WTC11 (cell line): ENCODE measurements around the gene SPACDR. TPM values are rescaled to one million over a fixed set of nuclear protein-coding genes. Genes with fewer than 3 reads are reported as not detected.

Experiments used
- ATAC-seq: fragments of 200-7000 bp; cut with Tn5 transposase; 2 replicates; pipeline ENCODE4 v1.10.0; 2021; ENCODE audit warnings: mild to moderate bottlenecking, moderate library complexity
- CTCF ChIA-PET: fragments of 300-600 bp; sonication (Branson Sonifier 250); formaldehyde crosslinking; loops from one replicate; lab custom pipeline; 2021; ENCODE audit warnings: antibody characterized with exemption; lab: Charles Lee
- POLR2A ChIA-PET: fragments of 350-600 bp; sonication (Branson Sonifier 250); formaldehyde crosslinking; loops from one replicate; lab custom pipeline; 2021; ENCODE audit warnings: antibody characterized with exemption; lab: Charles Lee
- DNase-seq: peaks from one replicate; pipeline ENCODE4 v3.0.0; 2021; ENCODE audit warnings: low spot score
- H3K27ac Mint-ChIP-seq: 2 replicates; pipeline ENCODE4 v1.8.0; 2021; ENCODE audit warnings: mixed read lengths
- H3K27me3 Mint-ChIP-seq: 2 replicates; pipeline ENCODE4 v1.8.0; 2021; ENCODE audit warnings: low read depth, mild to moderate bottlenecking, moderate library complexity, mixed read lengths
- H3K36me3 Mint-ChIP-seq: 2 replicates; pipeline ENCODE4 v1.8.0; 2021; ENCODE audit warnings: mixed read lengths
- H3K4me1 Mint-ChIP-seq: 2 replicates; pipeline ENCODE4 v1.8.0; 2022; ENCODE audit warnings: mixed read lengths
- H3K4me3 Mint-ChIP-seq: 2 replicates; pipeline ENCODE4 v1.8.0; 2021; ENCODE audit warnings: mild to moderate bottlenecking, moderate library complexity, mixed read lengths
- H3K9me3 Mint-ChIP-seq: 2 replicates; pipeline ENCODE4 v1.8.0; 2021; ENCODE audit warnings: mixed read lengths
- ATF6 ChIP-seq: sonication (generic); formaldehyde crosslinking; IDR thresholded peaks from 2 replicates; pipeline ENCODE4 v1.8.1; 2023; ENCODE audit warnings: mild to moderate bottlenecking, missing genetic modification reagents
- E2F4 ChIP-seq: sonication (generic); formaldehyde crosslinking; IDR thresholded peaks from 2 replicates; pipeline ENCODE4 v1.8.1; 2022; ENCODE audit warnings: low read depth, mild to moderate bottlenecking, moderate library complexity, missing genetic modification reagents, borderline replicate concordance
- FOXK1 ChIP-seq: sonication (generic); formaldehyde crosslinking; IDR thresholded peaks from 2 replicates; pipeline ENCODE4 v1.8.0; 2022; ENCODE audit warnings: mild to moderate bottlenecking, moderate library complexity, missing genetic modification reagents
- FOXP1 ChIP-seq: sonication (generic); formaldehyde crosslinking; IDR thresholded peaks from 2 replicates; pipeline ENCODE4 v1.8.0; 2022; ENCODE audit warnings: missing genetic modification reagents, mild to moderate bottlenecking, moderate library complexity, borderline replicate concordance
- IRF1 ChIP-seq: sonication (generic); formaldehyde crosslinking; IDR thresholded peaks from 2 replicates; pipeline ENCODE4 v1.8.0; 2023; ENCODE audit warnings: missing genetic modification reagents
- STAT6 ChIP-seq: sonication (generic); formaldehyde crosslinking; conservative IDR thresholded peaks from 2 replicates; pipeline ENCODE4 v1.8.1; 2023; ENCODE audit warnings: mild to moderate bottlenecking, low read depth, missing genetic modification reagents, moderate library complexity
- TEAD1 ChIP-seq: sonication (generic); formaldehyde crosslinking; IDR thresholded peaks from 2 replicates; pipeline ENCODE4 v1.8.0; 2022; ENCODE audit warnings: mild to moderate bottlenecking, missing genetic modification reagents
- ZNF396 ChIP-seq: fragments of 250-450 bp; sonication (Bioruptor Pico); IDR thresholded peaks from 2 replicates; pipeline ENCODE4 v1.8.0; 2021; ENCODE audit warnings: mild to moderate bottlenecking, moderate library complexity, borderline replicate concordance
- ZNF416 ChIP-seq: fragments of 250-450 bp; sonication (Bioruptor Pico); IDR thresholded peaks from 2 replicates; pipeline ENCODE4 v1.9.0; 2021; ENCODE audit warnings: mild to moderate bottlenecking, inconsistent platforms
- ZNF423 ChIP-seq: fragments of 250-450 bp; sonication (Bioruptor Pico); IDR thresholded peaks from 2 replicates; pipeline ENCODE4 v2.1.2; 2022; ENCODE audit warnings: mild to moderate bottlenecking, moderate library complexity
- total RNA-seq: library from RNA; stranded (reverse); gene quantifications from 3 replicates; pipeline ENCODE4 v1.2.3, GENCODE V29; 2021

The SPACDR gene
- total RNA-seq, 1 experiment from 2014 or later, result 0.33 TPM

- H3K27ac Mint-ChIP-seq, result no peak overlapping the region
- no peaks in the 10 kb centered on the region for H3K36me3 Mint-ChIP-seq
- TF ChIP-seq E2F4 (no peak), ZNF396 (CRISPR knock-in tag) (no peak), FOXP1 (CRISPR knock-in tag) (no peak), ATF6 (CRISPR knock-in tag) (no peak), ZNF416 (no peak), STAT6 (no peak), FOXK1 (CRISPR knock-in tag) (no peak), IRF1 (CRISPR knock-in tag) (no peak), TEAD1 (CRISPR knock-in tag) (no peak), ZNF423 (no peak)
- ATAC-seq (no peak), DNase-seq (no peak)
- ChIA-PET POLR2A (no interaction called here), CTCF (interaction anchor here (0.6 to 2.3 kb wide), 23 partner anchors 9 to 276 kb away, joined by 3 to 20 read pairs (median 6); partner anchors contain the start of genes GAL3ST4 and ZCWPW1)
- H3K4me3 Mint-ChIP-seq, result no peak overlapping the region
- H3K4me1 Mint-ChIP-seq, result no peaks in the 10 kb centered on the region
- peaks cover 21% of the 10 kb centered on the region for H3K27me3 Mint-ChIP-seq
- H3K9me3 Mint-ChIP-seq, result no peaks in the 10 kb centered on the region
Observed at GRCh38 chr7:100406767-100407166, 57.3 kb downstream of the SPACDR start.

Other genes starting within 250 kb of the SPACDR start
- gene PVRIG, start 244.3 kb downstream of the SPACDR start, total RNA-seq, result 0.37 to 0.55 TPM in 2 of 3 replicates, not detected in the other
- gene SPDYE3, start 156.6 kb downstream of the SPACDR start, total RNA-seq, result not detected in 3 replicates
- gene PILRB, start 106.1 kb downstream of the SPACDR start, total RNA-seq, result 30.2 to 35.8 TPM (median 30.7 TPM) in 3 replicates
- 1.8 to 3.2 TPM (median 3.0 TPM) in 3 replicates for gene PILRA, start 90.8 kb downstream of the SPACDR start, total RNA-seq
- 1.4 to 1.5 TPM (median 1.4 TPM) in 3 replicates for gene ZCWPW1, start 35.6 kb downstream of the SPACDR start, total RNA-seq
- gene MEPCE, start 34.4 kb downstream of the SPACDR start, total RNA-seq, result 41.9 to 49.6 TPM (median 47.7 TPM) in 3 replicates
- gene PPP1R35, start 27.8 kb downstream of the SPACDR start, total RNA-seq, result 85.9 to 90.8 TPM (median 88.3 TPM) in 3 replicates
- gene TSC22D4, start 15.0 kb upstream of the SPACDR start, total RNA-seq, result 27.5 to 34.5 TPM (median 29.7 TPM) in 3 replicates
- gene NYAP1, start 19.7 kb upstream of the SPACDR start, total RNA-seq, result 6.2 to 7.6 TPM (median 6.7 TPM) in 3 replicates
- gene AGFG2, start 74.9 kb upstream of the SPACDR start, total RNA-seq, result 6.4 to 7.4 TPM (median 7.4 TPM) in 3 replicates
- gene SAP25, start 109.6 kb upstream of the SPACDR start, total RNA-seq, result 9.3 to 11.7 TPM (median 9.7 TPM) in 3 replicates
- 52.0 to 59.6 TPM (median 56.7 TPM) in 3 replicates for gene LRCH4, start 121.9 kb upstream of the SPACDR start, total RNA-seq
- gene FBXO24, start 122.1 kb upstream of the SPACDR start, total RNA-seq, result 0.70 to 1.3 TPM (median 0.94 TPM) in 3 replicates
- gene PCOLCE, start 138.1 kb upstream of the SPACDR start, total RNA-seq, result 53.5 to 74.8 TPM (median 70.4 TPM) in 3 replicates
- gene MOSPD3, start 148.3 kb upstream of the SPACDR start, total RNA-seq, result 21.9 to 22.4 TPM (median 22.0 TPM) in 3 replicates
- 5.7 to 7.1 TPM (median 5.8 TPM) in 3 replicates for gene TFR2, start 177.3 kb upstream of the SPACDR start, total RNA-seq
- gene ACTL6B, start 192.2 kb upstream of the SPACDR start, total RNA-seq, result 0.96 to 1.3 TPM (median 0.99 TPM) in 3 replicates
- gene GNB2, start 209.5 kb upstream of the SPACDR start, total RNA-seq, result 182 to 194 TPM (median 184 TPM) in 3 replicates
- 116 to 130 TPM (median 123 TPM) in 3 replicates for gene GIGYF1, start 230.0 kb upstream of the SPACDR start, total RNA-seq
- 71.9 to 79.2 TPM (median 78.1 TPM) in 3 replicates for gene POP7, start 241.9 kb upstream of the SPACDR start, total RNA-seq